Measurements from ENCODE around the gene SAMD4A.

The SAMD4A gene

GRCh38 chr14:54686871-54687749 is 120.2 kb downstream of the SAMD4A start:
- no peak for DNase-seq

- no peak for DNase-seq
Measured at GRCh38 chr14:54687750-54688119, 120.8 kb downstream of the SAMD4A start.

- no peak for DNase-seq
Measured at GRCh38 chr14:54688229-54688628, 121.3 kb downstream of the SAMD4A start.

- DNase-seq, result no peak
Measured at GRCh38 chr14:54689928-54690327, 123.0 kb downstream of the SAMD4A start.

GRCh38 chr14:54690887-54691286 is 124.0 kb downstream of the SAMD4A start:
- DNase-seq, result no peak

GRCh38 chr14:54691525-54692283 is 124.8 kb downstream of the SAMD4A start:
- DNase-seq, result no peak

- DNase-seq, result no peak
Measured at GRCh38 chr14:54692284-54692772, 125.4 kb downstream of the SAMD4A start.

- no peak for DNase-seq
Measured at GRCh38 chr14:54693761-54694160, 126.8 kb downstream of the SAMD4A start.

- DNase-seq, result no peak
Measured at GRCh38 chr14:54695196-54695595, 128.3 kb downstream of the SAMD4A start.

- DNase-seq, result no peak
Measured at GRCh38 chr14:54697001-54697400, 130.1 kb downstream of the SAMD4A start.

- DNase-seq, result no peak
Measured at GRCh38 chr14:54697803-54698202, 130.9 kb downstream of the SAMD4A start.

GRCh38 chr14:54698501-54698900 is 131.6 kb downstream of the SAMD4A start:
- DNase-seq, result no peak

- no peak for DNase-seq
Measured at GRCh38 chr14:54698966-54699530, 132.1 kb downstream of the SAMD4A start.

- no peak for DNase-seq
Measured at GRCh38 chr14:54699735-54700134, 132.8 kb downstream of the SAMD4A start.

GRCh38 chr14:54700717-54701116 is 133.8 kb downstream of the SAMD4A start:
- DNase-seq, result no peak

GRCh38 chr14:54702014-54702491 is 135.1 kb downstream of the SAMD4A start:
- no peak for DNase-seq

- DNase-seq, result no peak
Measured at GRCh38 chr14:54702492-54702891, 135.6 kb downstream of the SAMD4A start.

- no peak for DNase-seq
Measured at GRCh38 chr14:54703082-54703481, 136.2 kb downstream of the SAMD4A start.

GRCh38 chr14:54703724-54704123 is 136.8 kb downstream of the SAMD4A start:
- no peak for DNase-seq

GRCh38 chr14:54704768-54705167 is 137.8 kb downstream of the SAMD4A start:
- no peak for DNase-seq

- DNase-seq, result no peak
Measured at GRCh38 chr14:54706769-54707168, 139.8 kb downstream of the SAMD4A start.

- no peak for DNase-seq
Measured at GRCh38 chr14:54708161-54708560, 141.2 kb downstream of the SAMD4A start.

GRCh38 chr14:54708982-54709381 is 142.1 kb downstream of the SAMD4A start:
- no peak for DNase-seq

GRCh38 chr14:54709444-54709843 is 142.5 kb downstream of the SAMD4A start:
- no peak for DNase-seq
